MM.1S (cell line): ENCODE measurements around the gene FA2H.

Experiments
- EZH2 ChIP-seq: fragments of 300-600 bp; sonication (generic); optimal IDR thresholded peaks from 2 replicates; pipeline ENCODE3; 2017; ENCODE audit warnings: low read depth, mild to moderate bottlenecking, antibody characterized with exemption, low read length, mixed read lengths
- EZH2phosphoT487 ChIP-seq: fragments of 300-600 bp; sonication (generic); IDR thresholded peaks from 2 replicates; pipeline ENCODE4 v1.6.1; 2018; ENCODE audit warnings: antibody characterized with exemption, low read length
- TF ChIP-seq, protein P1 (sequence below): fragments of 300-600 bp; sonication (generic); IDR thresholded peaks from 2 replicates; pipeline ENCODE4 v1.5.1; 2016; ENCODE audit warnings: antibody characterized with exemption, low read length, mixed read lengths

DNA sequence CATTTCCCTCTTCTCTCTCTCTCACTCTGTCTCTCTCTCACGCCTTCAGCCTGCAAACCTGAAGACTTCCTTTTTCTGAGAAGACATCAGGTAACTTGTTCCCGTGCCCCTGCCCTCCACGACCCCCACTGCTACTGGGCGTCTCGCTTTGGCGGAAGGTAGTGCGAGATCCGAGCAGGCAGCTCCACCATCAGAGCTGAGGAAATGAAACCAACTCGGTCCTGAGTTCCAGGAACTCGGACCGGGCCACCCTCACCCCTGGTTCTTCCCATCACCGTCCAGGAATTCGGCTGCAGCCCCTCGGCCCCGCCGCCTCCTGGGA, 74.5 kb downstream of the FA2H start:
- TF ChIP-seq, protein P1, sequence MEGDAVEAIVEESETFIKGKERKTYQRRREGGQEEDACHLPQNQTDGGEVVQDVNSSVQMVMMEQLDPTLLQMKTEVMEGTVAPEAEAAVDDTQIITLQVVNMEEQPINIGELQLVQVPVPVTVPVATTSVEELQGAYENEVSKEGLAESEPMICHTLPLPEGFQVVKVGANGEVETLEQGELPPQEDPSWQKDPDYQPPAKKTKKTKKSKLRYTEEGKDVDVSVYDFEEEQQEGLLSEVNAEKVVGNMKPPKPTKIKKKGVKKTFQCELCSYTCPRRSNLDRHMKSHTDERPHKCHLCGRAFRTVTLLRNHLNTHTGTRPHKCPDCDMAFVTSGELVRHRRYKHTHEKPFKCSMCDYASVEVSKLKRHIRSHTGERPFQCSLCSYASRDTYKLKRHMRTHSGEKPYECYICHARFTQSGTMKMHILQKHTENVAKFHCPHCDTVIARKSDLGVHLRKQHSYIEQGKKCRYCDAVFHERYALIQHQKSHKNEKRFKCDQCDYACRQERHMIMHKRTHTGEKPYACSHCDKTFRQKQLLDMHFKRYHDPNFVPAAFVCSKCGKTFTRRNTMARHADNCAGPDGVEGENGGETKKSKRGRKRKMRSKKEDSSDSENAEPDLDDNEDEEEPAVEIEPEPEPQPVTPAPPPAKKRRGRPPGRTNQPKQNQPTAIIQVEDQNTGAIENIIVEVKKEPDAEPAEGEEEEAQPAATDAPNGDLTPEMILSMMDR = no peak
- TF ChIP-seq EZH2phosphoT487 = no peak
- no peak for TF ChIP-seq EZH2
